HepG2 (cell line): Measurements from ENCODE around the gene SAPCD1. TPM values are rescaled to one million over a fixed set of nuclear protein-coding genes. Genes with fewer than 3 reads are reported as not detected.

ENCODE experiments used
- ARID3A ChIP-seq: IDR thresholded peaks from 2 replicates; pipeline ENCODE4 v1.6.1; 2012; ENCODE audit warnings: low read depth, low read length, improper control_type of control experiment
- ATF7 ChIP-seq, 2 experiments: fragments of 450-650 bp in 1 of 2; sonication (generic) in 1 of 2; formaldehyde crosslinking in 1 of 2; IDR thresholded peaks; 2 replicates each; pipeline versions ENCODE4 v1.4.0 to v1.6.1; 2016 to 2020; ENCODE audit warnings: antibody characterized with exemption in 1 of 2, mild to moderate bottlenecking in 1 of 2, missing genetic modification reagents in 1 of 2
- CREB3 ChIP-seq: sonication (generic); formaldehyde crosslinking; IDR thresholded peaks from 2 replicates; pipeline ENCODE4 v1.5.0; 2020; ENCODE audit warnings: missing genetic modification reagents
- ELF3 ChIP-seq: IDR thresholded peaks from 2 replicates; pipeline ENCODE4 v1.6.1; 2016; ENCODE audit warnings: missing genetic modification reagents, missing compliant biosample characterization
- GTF3A ChIP-seq: sonication (generic); formaldehyde crosslinking; conservative IDR thresholded peaks from 2 replicates; pipeline ENCODE4 v1.4.0; 2020; ENCODE audit warnings: mild to moderate bottlenecking, missing genetic modification reagents
- HDAC6 ChIP-seq: fragments of 200-600 bp; sonication (generic); IDR thresholded peaks from 2 replicates; pipeline ENCODE4 v1.7.0; 2017; ENCODE audit warnings: mild to moderate bottlenecking, antibody characterized with exemption, low read length, low read depth
- KDM5A ChIP-seq: fragments of 200-600 bp; sonication (generic); IDR thresholded peaks from 2 replicates; pipeline ENCODE4 v1.7.0; 2018; ENCODE audit warnings: antibody characterized with exemption, mild to moderate bottlenecking, low read length, borderline replicate concordance
- MAFF ChIP-seq: IDR thresholded peaks from 2 replicates; pipeline ENCODE4 v1.6.1; 2011; ENCODE audit warnings: low read depth, low read length, improper control_type of control experiment
- MED13 ChIP-seq: sonication (generic); formaldehyde crosslinking; IDR thresholded peaks from 2 replicates; pipeline ENCODE4 v1.5.0; 2020; ENCODE audit warnings: missing genetic modification reagents
- MLX ChIP-seq: IDR thresholded peaks from 2 replicates; pipeline ENCODE4 v1.6.1; 2016
- NFE2L2 ChIP-seq: fragments of 150-350 bp; IDR thresholded peaks from 2 replicates; pipeline ENCODE4 v1.6.1; 2014; ENCODE audit warnings: low read length
- PAWR ChIP-seq: sonication (generic); formaldehyde crosslinking; IDR thresholded peaks from 2 replicates; pipeline ENCODE4 v1.4.0; 2020; ENCODE audit warnings: missing genetic modification reagents, mild to moderate bottlenecking, borderline replicate concordance
- PAX8 ChIP-seq: sonication (generic); formaldehyde crosslinking; IDR thresholded peaks from 2 replicates; pipeline ENCODE4 v1.8.0; 2022; ENCODE audit warnings: mild to moderate bottlenecking, missing genetic modification reagents, borderline replicate concordance
- PBX2 ChIP-seq: IDR thresholded peaks from 2 replicates; pipeline ENCODE4 v1.6.1; 2016; ENCODE audit warnings: control low read depth
- RCOR2 ChIP-seq: IDR thresholded peaks from 2 replicates; pipeline ENCODE4 v1.6.1; 2016; ENCODE audit warnings: missing biosample characterization, missing genetic modification reagents
- SAFB2 ChIP-seq: sonication (generic); formaldehyde crosslinking; IDR thresholded peaks from 2 replicates; pipeline ENCODE4 v1.5.1; 2020; ENCODE audit warnings: missing genetic modification reagents, low read depth, mild to moderate bottlenecking, borderline replicate concordance
- TGIF2 ChIP-seq: IDR thresholded peaks from 2 replicates; pipeline ENCODE4 v1.6.1; 2016; ENCODE audit warnings: control low read depth, missing compliant biosample characterization
- THYN1 ChIP-seq: sonication (generic); formaldehyde crosslinking; IDR thresholded peaks from 2 replicates; pipeline ENCODE4 v1.8.1; 2023; ENCODE audit warnings: low read depth, mild to moderate bottlenecking, moderate library complexity, missing genetic modification reagents, borderline replicate concordance
- TSC22D2 ChIP-seq: sonication (generic); formaldehyde crosslinking; IDR thresholded peaks from 2 replicates; pipeline ENCODE4 v1.5.1; 2020; ENCODE audit warnings: missing genetic modification reagents, mild to moderate bottlenecking, borderline replicate concordance
- ZBTB21 ChIP-seq: sonication (generic); formaldehyde crosslinking; IDR thresholded peaks from 2 replicates; pipeline ENCODE4 v1.4.0; 2020; ENCODE audit warnings: missing genetic modification reagents
- ZBTB7A ChIP-seq: sonication (generic); formaldehyde crosslinking; IDR thresholded peaks from 2 replicates; pipeline ENCODE4 v1.8.0; 2022; ENCODE audit warnings: mild to moderate bottlenecking, missing genetic modification reagents
- ZBTB7B ChIP-seq: sonication (generic); formaldehyde crosslinking; IDR thresholded peaks from 2 replicates; pipeline ENCODE4 v1.4.0; 2020; ENCODE audit warnings: missing genetic modification reagents
- ZNF292 ChIP-seq: sonication (generic); formaldehyde crosslinking; IDR thresholded peaks from 2 replicates; pipeline ENCODE4 v1.8.1; 2022; ENCODE audit warnings: mild to moderate bottlenecking, low read depth, missing genetic modification reagents, borderline replicate concordance
- ZNF3 ChIP-seq: IDR thresholded peaks from 2 replicates; pipeline ENCODE4 v1.7.0; 2017; ENCODE audit warnings: inconsistent platforms
- ZNF335 ChIP-seq: sonication (generic); formaldehyde crosslinking; IDR thresholded peaks from 2 replicates; pipeline ENCODE4 v1.4.0; 2020; ENCODE audit warnings: missing genetic modification reagents
- ZNF619 ChIP-seq: sonication (generic); formaldehyde crosslinking; IDR thresholded peaks from 2 replicates; pipeline ENCODE4 v1.4.0; 2020; ENCODE audit warnings: mild to moderate bottlenecking, missing genetic modification reagents
- ZNF792 ChIP-seq: IDR thresholded peaks from 2 replicates; pipeline ENCODE4 v1.6.1; 2016
- polyA plus RNA-seq, 8 experiments: library from polyadenylated mRNA; depleted of rRNA in 3 of 8; stranded (reverse) in 7 of 8; unstranded in 1 of 8; fragments of >200 nt; fragmentation: Illumina TruSeq in 4 of 8; extraction: Trizol in 4 of 8; gene quantifications; 2 replicates each; pipeline versions ENCODE4 v1.2.1 to v1.2.3, GENCODE V29; 2011 to 2016; ENCODE audit warnings: low read depth in 4 of 8, missing spikeins in 1 of 8, mixed read lengths in 1 of 8; ENCODE audit not compliant: insufficient read depth in 1 of 8
- total RNA-seq, 5 experiments: library from RNA; depleted of rRNA; stranded (reverse); fragments of >200 nt; fragmentation: Illumina TruSeq; extraction: Trizol; gene quantifications; 2 replicates each; pipeline ENCODE4 v1.2.3, GENCODE V29; 2016; ENCODE audit warnings: low read depth in 1 of 5

Gene SAPCD1
- total and polyA plus RNA-seq, 2 of the 13 experiments (the other 11 are each of a cell fraction or from before 2014, with no cell fraction given), result 2.5 to 3.9 TPM

GRCh38 chr6:31737991-31738979 lies 24.2 kb upstream of the SAPCD1 start (continued):
- TF ChIP-seq PAX8 (CRISPR knock-in tag) (no peak), KDM5A (no peak), ZBTB7A (CRISPR knock-in tag) (peak; percentile 8; the same call in 1 of the 2 replicates), ZNF3 (CRISPR knock-in tag) (no peak), ATF7 (IDR thresholded peaks at IDR 0.05) (no peak; the same call in 1 of the 2 replicates), ATF7 (CRISPR knock-in tag; IDR thresholded peaks at IDR 0.05) (no peak), ARID3A (peak; percentile 38; the same call in 1 of the 2 replicates), ELF3 (CRISPR knock-in tag) (peak; percentile 85), CREB3 (CRISPR knock-in tag) (no peak; the same call in 1 of the 2 replicates), SAFB2 (no peak; the same call in 1 of the 2 replicates), ZNF292 (CRISPR knock-in tag) (no peak; the same call in 1 of the 2 replicates), ZBTB7B (CRISPR knock-in tag) (peak; percentile 79; the same call in 1 of the 2 replicates), ZNF792 (CRISPR knock-in tag) (peak; percentile 57), NFE2L2 (no peak), ZNF335 (CRISPR knock-in tag) (no peak), GTF3A (CRISPR knock-in tag) (no peak), TGIF2 (peak; percentile 94), ZBTB21 (no peak), PAWR (CRISPR knock-in tag) (no peak), ZNF619 (CRISPR knock-in tag) (0 out of 2 replicates have a peak, but pooled peaks have one; percentile 54), TSC22D2 (CRISPR knock-in tag) (0 out of 2 replicates have a peak, but pooled peaks have one; percentile 77), HDAC6 (no peak), MED13 (CRISPR knock-in tag) (peak; percentile 91), THYN1 (no peak), PBX2 (CRISPR knock-in tag) (0 out of 2 replicates have a peak, but pooled peaks have one; percentile 46), RCOR2 (CRISPR knock-in tag) (peak; percentile 58; the same call in 1 of the 2 replicates), MLX (peak; percentile 80), MAFF (no peak)
